Measurements from ENCODE around the gene ISM1. TPM values are rescaled to one million over a fixed set of nuclear protein-coding genes. Genes with fewer than 3 reads are reported as not detected.

The ISM1 gene
- total RNA-seq, 1 donor from 2014 or later, result 4.1 TPM

DNA sequence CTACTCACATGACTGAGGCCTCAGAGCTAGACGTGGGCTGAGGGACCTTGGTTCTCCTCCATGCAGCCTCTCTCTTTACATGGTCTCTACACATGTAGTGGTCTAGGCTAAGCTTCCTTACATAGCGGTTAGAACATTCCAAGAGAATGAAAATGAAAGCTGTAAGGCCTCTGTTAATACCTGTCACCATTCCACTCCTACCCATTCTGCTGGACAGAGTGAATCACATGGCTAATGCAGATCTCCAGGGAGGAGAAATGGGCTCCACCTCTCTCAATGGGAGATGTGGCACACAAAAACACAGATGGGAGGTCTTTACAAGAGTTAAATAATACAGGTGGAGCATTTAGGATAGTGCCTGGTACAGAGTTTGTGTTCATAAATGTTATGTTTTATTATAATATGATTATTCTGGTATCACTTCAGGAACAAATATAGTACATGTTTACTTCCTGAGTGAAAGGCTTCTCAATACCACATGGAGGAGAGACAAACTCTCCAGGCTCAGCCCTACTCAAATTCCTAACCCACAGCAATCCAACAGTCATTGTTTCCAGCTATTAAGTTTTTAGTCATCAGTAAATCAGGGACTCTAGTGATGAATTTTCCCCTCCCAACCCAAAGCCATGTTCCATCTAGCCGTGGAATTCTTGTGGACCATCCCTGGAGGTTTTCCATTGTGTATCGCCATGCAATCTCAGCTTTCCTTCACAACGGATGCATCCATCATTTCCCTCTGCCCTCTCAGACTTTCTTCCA lies 57.9 kb downstream of the ISM1 start:
- no peaks in the 10 kb centered on the region for H3K4me1 ChIP-seq
- no peak for DNase-seq
- H3K27ac ChIP-seq, result no peak overlapping the region
- no peak overlapping the region for H3K4me3 ChIP-seq
- intact Hi-C loops (cut with DNase I), result no loop called here
- no peaks in the 10 kb centered on the region for H3K9me3 ChIP-seq
- H3K27me3 ChIP-seq, result no peaks in the 10 kb centered on the region
- no peak for TF ChIP-seq CTCF (IDR thresholded peaks at IDR 0.05)
- no peaks in the 10 kb centered on the region for H3K36me3 ChIP-seq
- no peak for ATAC-seq

DNA sequence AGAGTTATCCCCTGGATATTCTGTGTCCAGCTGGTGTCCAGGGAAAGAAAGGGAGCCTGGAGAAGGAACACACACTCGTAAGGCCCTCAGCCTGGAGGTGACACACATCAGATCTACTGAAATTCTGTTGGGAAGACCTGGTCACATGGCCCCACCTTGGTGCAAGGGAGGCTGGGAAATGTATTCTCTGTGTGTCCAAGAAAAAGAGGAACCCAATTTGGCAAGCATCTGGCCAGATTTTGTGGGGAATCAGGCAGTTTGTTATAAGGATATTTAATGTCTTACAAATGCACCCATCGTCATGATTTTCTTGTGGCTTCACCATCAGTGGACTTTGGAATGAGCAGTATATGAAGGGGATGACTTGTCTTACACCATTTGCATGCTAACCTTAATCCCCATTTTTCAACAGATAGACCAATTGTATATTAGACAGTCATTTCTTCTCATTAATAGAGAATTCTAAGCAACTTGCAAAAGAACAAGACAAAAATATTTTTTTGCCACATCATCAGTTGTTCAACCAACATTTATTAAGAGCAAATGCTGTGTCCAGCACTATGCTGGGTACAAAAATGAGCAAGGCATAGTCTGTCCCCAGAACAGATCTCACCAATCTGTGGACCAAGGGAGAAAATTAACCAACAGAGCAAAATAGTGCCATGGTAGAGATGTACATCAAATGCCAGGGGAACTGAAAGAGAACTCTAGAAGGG lies 59.7 kb downstream of the ISM1 start:
- Histone ChIP-seq H3K36me3 (no peaks in the 10 kb centered on the region), H3K27me3 (no peaks in the 10 kb centered on the region), H3K4me3 (no peak overlapping the region), H3K4me1 (no peaks in the 10 kb centered on the region), H3K9me3 (no peaks in the 10 kb centered on the region), H3K27ac (no peak overlapping the region)
- ATAC-seq (no peak), DNase-seq (no peak)
- intact Hi-C loops (cut with DNase I), result no loop called here
- TF ChIP-seq CTCF (IDR thresholded peaks at IDR 0.05), result no peak

DNA sequence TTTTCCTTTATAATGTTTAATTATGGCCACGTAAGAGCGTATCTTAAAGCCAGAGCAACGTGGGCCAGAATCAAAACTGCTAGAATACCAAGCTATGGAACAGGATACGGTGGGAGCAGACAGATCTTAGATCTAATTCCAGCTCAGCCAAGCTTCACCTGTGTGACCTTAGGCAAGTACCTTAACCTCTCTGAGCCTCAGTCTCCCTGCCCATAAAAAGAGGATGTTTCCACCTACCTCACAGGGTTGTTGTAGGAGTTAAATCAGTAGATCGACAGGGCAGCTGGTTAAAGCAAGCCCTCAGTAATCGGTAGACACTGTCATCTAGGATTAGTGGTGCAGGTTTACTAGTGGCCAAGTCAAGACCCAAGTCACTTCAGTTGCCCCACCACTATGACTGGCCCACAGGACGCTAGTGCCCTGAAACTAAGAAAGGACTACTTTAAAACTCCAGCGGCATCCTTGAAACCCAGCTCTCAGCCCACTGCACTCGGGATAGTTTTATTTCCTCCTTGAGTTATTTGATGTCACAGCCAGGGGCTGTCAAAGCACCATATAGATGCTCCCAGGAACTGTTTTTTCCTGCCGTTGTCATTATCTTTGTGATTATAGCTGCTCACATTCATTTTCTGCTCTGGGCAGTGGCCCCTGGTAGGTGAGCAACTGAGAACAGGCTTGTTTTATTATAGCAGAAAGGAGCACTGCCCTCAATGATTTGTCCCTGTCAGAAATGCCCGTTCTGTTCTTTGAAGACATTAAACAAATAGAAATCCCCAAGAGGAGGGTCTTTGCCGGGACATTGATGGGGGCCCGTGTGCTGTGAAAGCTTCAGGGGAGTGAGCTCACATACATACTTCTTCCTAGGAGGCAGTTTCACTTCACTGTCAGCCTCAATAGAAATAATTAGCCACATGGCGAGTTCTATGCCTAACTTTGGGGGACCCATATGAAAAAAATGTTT lies 63.1 kb downstream of the ISM1 start:
- H3K4me1 ChIP-seq, result no peaks in the 10 kb centered on the region
- no peak for DNase-seq
- no peaks in the 10 kb centered on the region for H3K27me3 ChIP-seq
- no peaks in the 10 kb centered on the region for H3K9me3 ChIP-seq
- no peaks in the 10 kb centered on the region for H3K36me3 ChIP-seq
- intact Hi-C loops (cut with DNase I), result no loop called here
- no peak for ATAC-seq
- H3K27ac ChIP-seq, result no peak overlapping the region
- no peak overlapping the region for H3K4me3 ChIP-seq
- TF ChIP-seq CTCF (IDR thresholded peaks at IDR 0.05), result no peak

GRCh38 chr20:13284830-13285229 lies 63.8 kb downstream of the ISM1 start:
- intact Hi-C loops (cut with DNase I), result no loop called here
- ATAC-seq, result no peak
- DNase-seq, result no peak
- H3K27ac ChIP-seq, result no peak overlapping the region
- H3K36me3 ChIP-seq, result no peaks in the 10 kb centered on the region
- TF ChIP-seq CTCF (IDR thresholded peaks at IDR 0.05), result no peak
- H3K27me3 ChIP-seq, result no peaks in the 10 kb centered on the region
- no peaks in the 10 kb centered on the region for H3K9me3 ChIP-seq
- H3K4me3 ChIP-seq, result no peak overlapping the region
- H3K4me1 ChIP-seq, result no peaks in the 10 kb centered on the region

DNA sequence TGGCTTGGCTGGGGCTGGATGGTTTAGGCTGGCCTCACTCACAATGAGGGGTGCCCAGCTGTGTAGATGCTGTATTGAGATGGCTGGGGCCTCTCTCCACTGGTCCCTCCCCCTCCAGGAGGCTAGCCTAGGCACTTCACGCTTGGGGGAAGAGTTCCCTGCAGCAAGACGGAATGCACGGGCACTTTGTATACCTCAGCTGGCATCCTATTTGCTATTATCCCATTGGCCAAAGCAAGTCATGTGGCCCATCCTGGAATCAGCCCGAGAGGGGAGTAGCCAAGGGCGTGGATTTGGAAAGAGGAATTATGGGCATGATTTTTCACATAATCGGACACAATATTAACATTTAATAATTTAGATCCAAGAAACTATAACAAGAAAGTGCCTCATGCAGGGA lies 64.3 kb downstream of the ISM1 start:
- intact Hi-C loops (cut with DNase I), result no loop called here
- no peak for ATAC-seq
- H3K4me1 ChIP-seq, result no peaks in the 10 kb centered on the region
- no peaks in the 10 kb centered on the region for H3K36me3 ChIP-seq
- DNase-seq, result no peak
- no peaks in the 10 kb centered on the region for H3K27me3 ChIP-seq
- H3K27ac ChIP-seq, result no peak overlapping the region
- no peak for TF ChIP-seq CTCF (IDR thresholded peaks at IDR 0.05)
- no peaks in the 10 kb centered on the region for H3K9me3 ChIP-seq
- no peak overlapping the region for H3K4me3 ChIP-seq

All from upper lobe of right lung (tissue), 1 donor.